Hematopoietic multipotent progenitor cell treated with erythropoietin and hydrocortisone succinate and interleukin-3 and kit ligand, for 8 days (in vitro differentiated cells): ENCODE measurements around the gene CPNE5.

Source experiments
- DNase-seq: peaks from one replicate; pipeline ENCODE4 v3.0.0-alpha.2; 2015

The CPNE5 gene

DNA sequence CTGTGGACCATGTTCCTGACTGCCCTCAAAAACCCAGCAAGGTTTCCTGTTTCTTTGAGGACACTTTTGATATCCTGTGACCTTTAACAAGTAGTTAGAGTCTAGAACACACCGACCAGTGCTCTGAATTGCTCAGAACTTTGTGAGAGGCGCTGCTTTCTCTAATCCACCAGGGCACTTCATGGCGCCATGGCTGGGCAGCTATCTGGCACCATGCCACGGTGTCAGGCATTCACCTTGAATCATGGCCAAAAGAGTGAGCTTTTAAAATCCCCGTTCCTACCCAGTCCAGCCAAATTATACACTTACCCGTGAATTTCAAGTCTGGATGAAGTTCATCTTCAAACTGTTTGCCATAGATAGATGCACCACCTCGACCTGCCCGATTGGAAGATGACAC, 17.0 kb upstream of the CPNE5 start:
- no peak for DNase-seq

DNA sequence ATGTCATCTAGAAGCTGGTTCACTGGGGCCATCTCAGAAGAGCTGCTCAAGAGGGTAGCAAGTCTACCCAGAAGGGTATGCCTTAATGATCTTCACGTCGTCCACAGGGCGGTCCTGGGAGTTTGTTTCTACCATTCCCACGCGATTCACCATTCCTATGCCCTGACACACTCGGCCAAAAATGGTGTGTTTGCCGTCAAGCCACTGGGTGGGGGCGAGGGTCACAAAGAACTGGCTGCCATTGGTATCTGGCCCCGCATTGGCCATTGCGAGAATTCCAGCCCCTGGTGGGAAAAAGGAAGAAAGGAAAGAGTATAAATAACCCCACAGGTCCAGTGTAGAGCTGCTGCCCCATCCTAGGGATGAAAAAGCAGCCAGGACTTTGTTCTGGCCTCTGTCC, 16.5 kb upstream of the CPNE5 start:
- no peak for DNase-seq

DNA sequence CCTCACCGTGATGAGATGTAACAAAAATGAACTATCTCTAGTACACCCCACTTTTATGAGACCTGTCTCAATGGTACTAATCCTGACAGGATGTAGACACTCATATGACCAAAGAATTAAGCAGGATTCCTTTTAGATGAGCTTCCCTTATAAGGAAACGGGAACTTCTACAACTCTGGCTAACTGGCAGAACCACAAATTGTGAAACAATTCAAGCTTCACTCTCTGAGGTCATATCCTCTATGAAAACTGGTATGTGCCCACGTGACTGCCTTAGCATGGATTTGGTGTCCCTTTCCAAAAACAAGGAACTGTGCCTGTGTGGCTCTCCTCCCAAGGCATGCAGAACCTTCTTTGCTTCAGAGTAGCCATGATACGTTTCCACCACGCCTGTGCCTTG, 14.1 kb upstream of the CPNE5 start:
- DNase-seq: no peak

DNA sequence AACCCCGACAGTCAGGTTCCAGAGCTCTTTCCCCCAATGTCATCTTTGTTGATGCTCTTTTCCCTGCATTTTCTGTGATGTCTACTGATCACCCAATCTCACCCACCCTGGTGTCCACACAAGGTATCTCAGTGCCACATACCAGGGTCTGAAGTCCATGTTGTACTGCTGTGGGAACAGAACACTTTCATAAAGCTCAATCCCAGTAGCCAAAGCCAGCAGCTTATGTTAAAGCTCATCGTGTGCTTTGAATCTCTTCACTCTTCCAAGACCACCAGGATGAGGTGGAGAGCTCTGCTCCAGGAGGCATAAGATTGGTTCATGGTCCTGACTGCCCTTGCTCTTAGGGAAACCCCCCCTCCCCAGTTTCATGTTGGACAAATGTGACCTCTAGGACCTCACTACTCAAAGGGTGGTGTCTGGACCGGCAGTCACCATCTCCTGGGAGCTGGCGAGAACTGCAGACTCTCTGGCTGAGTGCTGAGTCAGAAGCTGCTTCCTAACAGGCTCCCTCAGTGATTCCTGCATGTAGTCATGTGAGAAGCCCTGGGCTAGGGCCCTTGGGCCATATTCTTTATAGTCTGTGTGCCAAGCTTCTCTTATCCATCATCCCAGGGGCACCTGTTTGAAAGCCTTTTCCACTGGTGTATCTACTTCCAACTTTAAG, 13.4 kb upstream of the CPNE5 start:
- no peak for DNase-seq

DNA sequence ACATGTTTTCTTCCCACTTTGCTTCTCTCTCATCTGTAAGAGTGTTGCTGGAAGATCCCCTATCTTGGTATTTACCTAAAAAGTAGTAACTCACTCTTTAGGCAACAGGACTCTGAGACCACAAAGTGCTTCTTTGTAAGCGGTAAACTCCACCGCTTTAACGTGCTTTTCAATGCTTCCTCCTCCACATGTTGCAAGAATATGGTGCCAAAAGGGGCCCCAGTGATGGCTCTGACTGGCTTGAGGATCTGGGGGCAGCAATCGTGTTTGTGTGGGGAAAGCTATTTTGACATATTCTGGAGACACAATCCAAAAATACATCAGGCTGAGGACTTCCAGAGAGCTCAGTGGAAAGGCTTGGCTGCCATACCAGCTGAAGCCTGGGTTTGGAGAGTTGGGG, 12.4 kb upstream of the CPNE5 start:
- no peak for DNase-seq

DNA sequence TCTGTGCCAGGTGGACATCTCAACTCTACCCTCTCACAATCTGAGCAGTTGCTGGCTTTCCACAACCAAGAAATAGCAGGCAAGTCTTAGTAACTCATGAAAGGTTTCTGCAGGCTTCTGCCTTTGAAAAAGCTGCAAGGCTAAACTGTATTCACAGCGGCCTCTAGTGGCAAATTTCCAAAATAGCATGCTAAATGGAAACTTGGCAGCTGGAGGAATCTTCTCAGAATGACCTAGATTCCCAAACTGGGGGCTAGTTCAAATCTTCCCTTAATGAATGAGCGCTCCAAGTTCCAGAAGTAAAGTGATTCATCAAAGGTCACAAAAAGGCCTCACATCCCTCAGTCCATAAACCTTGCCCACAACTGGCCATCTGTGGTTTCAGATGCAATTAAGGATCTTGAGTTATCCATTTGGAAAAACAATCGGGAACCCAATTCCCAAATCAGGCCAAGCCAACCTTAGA, 11.9 kb upstream of the CPNE5 start:
- peak; percentile 82 for DNase-seq

DNA sequence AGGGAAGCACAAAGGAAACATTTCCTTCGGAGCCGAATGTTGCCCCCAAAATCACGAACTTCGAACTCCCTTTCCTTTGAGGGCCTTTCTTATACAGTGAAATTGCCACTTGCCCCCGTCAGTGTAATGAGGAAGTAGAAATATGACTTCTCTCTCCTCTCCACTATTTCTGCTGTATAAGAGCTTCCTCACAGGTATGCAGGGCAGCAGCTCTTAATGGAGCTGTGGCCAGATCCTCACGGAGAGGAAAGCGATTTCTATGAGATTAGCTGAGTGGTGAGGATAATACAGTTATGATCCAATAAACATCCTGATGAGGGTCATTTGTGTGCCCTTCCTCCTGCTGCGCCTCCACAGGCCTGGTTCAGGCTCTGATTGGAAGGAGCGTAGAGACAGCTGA, 10.8 kb upstream of the CPNE5 start:
- DNase-seq: no peak

DNA sequence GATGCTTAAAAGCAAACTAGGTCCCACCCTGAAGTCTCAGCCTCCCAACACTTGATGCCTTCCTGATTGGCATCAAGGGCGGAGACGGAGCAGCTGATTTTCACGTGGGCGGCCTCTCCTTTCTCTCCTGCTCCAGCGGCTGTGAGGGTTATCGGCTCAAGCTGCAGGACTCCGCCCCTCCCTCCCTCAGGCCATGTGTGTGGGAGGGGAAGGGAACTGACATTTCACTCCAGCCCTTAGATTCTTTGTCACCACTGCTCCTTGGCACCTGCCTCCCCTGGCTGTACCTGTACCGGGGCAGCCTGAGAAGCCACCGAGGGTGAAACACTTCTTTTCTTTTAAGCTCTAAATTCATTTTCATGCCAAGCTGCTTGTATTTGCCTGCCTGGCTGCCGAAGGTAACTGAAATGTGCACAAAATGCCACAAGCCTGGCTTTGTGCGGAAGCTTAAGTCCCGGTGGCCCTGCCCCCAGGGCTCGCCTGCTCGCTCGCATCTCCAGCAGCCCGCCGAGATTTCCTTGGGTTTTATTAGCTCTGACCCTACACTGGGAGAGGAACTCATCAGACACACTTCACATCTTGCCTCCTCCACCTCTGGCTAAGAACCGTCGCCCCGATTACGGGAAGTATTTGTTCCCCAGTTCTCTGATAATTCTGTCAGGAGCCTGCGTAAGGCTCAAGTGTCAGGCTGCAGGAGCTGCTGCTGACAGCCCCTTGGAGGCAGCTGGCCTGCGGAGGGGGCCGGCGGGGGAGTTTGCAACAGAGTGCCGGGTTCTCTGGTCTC, 9.6 kb upstream of the CPNE5 start:
- peak; percentile 95 for DNase-seq

DNA sequence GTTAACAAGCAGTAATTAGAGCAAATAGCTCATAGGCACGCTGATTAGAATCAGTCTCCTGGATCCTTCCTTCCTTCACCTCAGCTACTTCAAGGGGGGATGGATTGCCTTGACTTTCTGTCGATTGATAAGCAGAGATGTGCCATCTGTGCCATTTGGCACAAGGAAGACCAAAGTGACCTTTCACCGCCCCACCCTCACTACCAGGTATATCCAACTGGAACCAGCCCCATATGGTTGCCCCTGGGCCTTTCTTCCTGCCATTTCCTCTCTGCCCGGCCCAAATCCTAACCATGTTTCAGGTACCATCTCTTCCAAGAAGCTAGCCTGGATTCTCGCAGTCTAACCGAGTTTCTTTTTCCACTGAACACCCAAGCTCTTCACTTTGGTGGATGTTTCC, 8.7 kb upstream of the CPNE5 start:
- no peak for DNase-seq

DNA sequence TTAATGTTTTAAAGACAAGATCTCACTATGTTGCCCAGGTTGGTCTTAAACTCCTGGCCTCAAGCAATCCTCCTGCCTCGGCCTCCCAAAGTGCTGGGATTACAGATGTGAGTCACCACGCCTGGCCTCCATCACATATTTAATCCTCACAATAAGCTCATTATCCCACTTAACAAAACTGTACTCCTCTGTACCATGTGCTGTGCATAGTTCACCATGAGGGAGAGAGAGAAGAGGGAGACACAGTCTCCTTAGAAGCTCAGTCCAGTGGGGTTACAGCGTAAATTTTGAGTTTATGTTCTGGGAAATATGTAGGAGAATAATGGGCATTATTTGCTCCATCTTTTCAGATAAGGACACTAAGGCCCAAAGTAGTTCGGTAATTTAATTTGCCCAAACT, 7.9 kb upstream of the CPNE5 start:
- DNase-seq: no peak

DNA sequence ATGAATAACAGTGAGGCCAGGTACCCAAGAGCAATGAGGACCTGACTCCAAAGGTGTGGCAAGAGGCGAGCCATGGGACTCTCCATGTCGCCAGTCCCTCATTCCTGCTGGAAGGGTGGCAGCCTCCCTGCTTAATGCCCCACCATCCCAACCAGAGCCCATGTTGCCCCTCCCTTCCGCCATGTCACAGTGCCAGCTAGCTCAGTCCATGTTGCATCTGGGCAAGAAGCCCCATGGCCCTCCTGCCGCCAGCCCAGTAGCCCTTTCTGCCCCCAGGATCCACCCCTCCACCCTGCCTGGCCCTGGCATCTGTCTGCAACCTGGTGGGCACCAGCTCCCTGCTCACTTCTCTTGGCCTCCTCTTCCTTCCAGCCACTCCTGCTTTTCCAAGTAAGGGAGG, 6.0 kb upstream of the CPNE5 start:
- no peak for DNase-seq

DNA sequence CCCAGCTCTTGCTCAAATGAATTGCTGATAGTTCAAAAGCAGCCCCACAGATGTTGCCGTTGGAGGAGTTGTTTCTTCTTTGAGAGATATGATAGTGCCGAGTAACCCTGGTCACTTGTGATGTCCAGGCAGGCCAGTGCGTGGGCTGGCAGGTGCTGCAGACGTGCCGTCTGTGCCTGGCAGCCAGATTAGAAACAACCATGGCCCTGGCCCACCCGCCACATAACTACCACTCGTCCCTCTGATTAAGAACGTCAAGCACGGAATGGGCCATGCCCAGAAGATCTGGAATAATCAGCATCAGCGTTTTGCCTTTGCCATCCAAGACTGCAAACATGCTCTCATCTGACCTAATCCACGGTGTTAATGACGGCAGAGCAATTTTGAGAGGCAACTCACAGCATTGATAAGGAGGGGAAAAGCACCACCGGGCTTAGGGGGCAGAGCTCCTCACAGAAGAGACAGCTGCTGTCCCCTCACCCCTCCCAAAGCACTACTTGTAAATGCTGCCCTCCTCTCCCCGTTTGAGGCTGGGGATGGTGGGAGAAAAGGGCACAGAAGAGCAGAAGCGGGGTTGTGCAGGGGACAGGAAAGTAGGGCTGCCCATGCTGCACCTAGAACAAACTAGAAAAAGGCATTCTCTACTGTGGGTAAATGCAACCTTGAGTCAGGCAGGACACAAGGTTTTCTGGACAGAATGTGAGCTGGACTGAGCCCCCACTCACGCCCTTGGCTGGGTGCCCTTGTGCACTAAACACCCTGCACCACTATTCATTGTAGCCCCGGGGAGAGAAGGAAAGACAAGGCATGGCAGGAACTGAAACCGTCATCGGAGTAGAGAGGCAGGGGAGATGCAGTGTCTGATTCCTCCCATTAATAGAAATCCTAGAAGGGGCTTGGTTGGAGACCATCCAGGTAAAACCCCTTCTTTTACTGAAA, 5.3 kb upstream of the CPNE5 start:
- DNase-seq: no peak

DNA sequence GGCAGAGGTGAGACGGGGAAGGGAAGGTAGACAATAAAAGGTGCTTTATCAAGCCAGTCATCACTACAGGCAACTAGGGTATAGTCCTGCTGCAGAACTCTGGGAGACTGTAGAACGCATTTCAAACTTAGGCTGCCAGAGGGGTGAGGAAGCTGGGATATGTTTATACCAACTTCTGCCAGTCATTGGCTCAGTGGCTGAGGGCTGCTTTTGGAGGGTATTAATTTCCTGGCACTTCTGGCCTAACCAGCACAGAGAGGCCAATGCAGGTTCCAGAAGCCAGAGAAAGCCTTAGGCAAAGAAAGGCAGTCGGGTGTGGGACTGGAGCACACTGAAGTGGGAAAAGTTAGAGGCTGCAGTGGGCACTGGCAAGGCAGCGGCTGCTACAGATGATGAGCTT, 3.9 kb upstream of the CPNE5 start:
- DNase-seq: no peak

DNA sequence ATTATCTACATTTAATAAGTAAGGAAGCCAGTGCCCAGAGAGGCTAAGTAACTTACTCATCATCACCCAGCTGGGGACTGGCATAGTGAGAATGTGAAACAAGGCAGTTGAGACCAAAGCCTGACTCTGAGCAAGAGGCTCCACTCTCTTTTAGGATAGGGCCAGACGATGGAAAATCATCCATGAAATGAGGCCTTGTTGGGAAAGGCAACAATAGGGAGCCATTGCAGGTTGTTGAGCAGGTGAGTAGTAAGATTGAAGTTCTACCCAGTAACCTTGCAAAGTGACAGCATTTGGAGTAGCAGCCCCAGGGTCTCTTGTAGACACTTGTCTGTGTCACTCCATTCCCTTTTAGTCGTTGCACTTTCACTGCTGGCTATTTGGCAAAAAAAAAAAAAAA, 2.5 kb upstream of the CPNE5 start:
- no peak for DNase-seq

DNA sequence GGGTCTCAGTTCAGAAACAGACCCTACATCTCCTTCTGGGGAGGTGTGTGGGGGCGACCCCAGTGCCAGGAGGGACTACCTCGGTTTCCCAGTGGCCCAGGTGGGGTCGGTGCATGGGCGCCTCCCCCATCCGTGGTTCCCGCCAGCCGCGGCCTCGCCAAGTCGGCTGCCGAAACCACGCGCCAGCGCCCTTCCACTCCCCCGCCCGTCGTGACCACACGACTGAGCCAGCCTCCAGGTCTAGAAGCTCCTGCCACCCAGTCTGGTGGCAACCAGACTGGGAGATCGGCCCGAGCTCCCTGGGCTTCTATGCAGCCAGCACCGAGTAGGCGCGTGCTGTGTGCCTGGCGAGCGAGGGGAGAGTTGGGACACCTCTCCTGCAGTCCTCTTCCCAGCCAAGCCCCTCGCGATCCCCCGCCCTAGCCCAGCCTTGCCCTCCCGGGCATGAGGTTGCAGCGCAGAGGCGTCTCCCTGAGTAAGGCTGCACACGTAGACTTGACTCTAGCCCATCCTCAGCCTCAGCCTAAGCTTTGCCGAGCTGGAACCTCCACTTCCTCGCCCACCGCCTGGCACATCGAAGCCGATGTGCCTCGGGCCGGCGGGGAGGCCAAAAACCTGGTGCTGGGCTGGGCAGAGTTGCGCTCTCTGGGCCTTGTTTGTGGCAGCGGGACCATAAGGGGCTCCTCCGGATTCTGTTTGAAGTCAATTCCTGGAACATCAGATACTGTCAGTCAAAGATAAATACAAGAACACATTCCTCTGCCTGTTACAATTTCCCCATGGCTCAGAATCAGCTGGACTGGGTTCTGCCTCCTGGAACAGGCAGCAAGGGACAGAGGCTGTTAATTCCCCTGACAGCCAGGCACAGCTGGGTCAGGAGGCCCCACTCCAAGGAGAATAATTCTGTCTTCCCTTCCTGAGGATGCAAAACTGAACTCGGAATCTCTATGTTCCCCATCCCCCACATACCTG, 1.5 kb upstream of the CPNE5 start:
- DNase-seq: peak; percentile 42

DNA sequence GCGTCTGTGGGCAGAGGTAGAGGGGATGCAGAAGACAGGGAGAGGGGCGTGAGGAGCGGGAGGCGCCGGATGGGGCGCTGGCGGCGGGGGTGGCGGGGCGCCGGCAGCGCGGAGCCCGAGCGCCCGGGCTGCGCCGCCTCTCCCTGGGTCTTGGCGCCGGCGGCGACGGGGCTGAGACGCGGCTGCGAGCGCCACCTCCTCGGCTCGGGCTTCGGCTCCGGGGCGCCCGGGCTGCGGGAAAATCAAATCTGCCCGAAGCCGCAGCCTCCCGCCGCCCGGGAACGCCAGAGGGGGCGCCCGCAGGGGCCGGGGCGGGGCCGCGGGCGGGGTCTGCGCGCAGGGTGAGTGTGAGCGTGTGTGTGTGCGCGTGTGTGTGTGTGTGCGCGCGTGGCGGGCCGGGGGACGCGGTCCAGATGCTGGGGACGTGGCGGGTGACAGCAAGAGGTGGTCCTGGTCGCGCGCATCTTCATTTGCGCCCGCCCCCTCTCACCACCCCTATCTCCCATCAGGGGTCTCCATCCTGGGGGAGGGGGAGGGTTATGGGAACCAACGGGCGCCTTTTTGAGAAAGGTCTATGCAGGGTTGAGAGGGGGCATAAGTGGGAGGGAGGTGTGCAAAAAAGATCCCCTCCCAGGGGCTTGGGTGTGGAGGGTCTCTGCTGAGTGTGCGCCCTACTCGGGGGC, 646 bp upstream of the CPNE5 start:
- no peak for DNase-seq

DNA sequence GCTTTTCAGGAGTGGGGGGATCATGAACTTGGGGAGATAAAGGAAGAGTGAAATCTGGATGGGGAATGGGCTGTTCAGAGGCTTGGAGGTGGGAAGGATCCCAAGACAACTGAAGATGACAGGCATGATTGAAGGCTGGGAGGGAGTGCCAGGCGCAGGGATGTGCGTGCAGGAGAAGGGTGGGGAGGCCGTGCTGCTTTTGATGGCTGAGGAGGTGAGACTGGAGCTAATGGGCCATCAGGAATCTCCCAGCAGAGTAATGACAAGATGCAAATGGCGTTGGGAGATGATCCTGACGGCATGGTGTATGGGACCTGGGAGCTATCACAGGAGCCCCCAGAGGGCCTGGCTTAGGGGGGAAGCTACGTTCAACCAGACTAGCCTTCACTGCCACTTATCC, 1.6 kb downstream of the CPNE5 start:
- DNase-seq: no peak

DNA sequence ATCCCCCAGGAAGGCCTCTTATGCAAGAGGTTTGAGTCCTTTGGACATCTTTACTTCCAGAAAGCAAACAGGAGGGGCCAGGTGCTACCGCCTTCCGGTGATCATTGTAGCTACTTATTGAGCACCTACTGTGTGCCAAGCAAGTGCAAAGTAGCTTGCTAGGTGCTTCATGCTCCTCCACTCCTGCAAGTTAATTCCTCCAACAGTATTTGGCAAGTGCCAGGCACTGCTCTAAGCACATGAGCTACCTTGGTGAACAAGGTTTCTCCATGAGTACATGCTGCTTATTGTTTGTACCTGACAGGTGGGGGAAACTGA, 2.3 kb downstream of the CPNE5 start:
- DNase-seq: no peak

DNA sequence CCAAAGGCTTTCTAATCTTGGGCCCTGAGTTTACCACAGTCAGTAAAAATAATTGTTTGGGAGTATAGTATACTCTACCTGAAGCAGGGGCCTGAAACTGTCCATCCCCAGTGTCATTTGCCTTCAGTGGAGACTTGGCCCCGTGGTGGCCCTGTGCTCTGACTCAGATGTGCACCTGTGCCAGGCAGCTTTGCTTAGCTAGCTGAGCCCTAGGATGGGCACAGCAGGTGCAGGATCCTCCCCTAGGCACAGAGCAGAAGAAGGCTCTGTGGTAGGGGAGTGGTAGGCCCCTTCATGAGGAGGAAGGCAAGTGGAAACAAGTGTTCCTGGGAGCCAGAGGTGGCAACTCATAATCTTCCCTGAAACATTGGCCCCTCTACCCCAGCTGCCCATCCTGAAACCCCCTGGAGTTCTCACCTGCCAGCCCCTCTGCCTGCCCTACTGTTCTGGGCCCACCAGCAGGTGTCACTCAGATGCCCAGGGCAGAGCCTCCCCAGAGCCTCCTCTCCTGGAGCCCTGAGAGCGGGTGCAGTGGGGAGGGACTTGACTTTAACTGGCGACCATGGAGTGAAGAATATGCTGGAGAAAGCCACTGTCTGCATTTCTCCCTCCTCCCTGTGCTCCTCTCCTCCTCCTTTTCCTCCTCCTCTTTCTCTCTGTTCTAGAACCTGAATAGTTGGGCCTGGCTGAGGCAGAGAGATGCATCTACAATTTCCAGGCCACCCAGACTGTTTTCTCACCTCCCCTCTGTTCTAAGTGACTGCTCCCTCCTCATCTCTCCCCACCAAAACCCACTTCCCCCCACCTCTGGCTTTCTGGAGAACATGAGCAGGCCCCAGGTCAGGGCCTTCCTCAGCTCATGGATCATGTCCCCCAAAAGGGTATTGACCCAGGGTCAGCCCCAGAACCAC, 2.9 kb downstream of the CPNE5 start:
- no peak for DNase-seq

DNA sequence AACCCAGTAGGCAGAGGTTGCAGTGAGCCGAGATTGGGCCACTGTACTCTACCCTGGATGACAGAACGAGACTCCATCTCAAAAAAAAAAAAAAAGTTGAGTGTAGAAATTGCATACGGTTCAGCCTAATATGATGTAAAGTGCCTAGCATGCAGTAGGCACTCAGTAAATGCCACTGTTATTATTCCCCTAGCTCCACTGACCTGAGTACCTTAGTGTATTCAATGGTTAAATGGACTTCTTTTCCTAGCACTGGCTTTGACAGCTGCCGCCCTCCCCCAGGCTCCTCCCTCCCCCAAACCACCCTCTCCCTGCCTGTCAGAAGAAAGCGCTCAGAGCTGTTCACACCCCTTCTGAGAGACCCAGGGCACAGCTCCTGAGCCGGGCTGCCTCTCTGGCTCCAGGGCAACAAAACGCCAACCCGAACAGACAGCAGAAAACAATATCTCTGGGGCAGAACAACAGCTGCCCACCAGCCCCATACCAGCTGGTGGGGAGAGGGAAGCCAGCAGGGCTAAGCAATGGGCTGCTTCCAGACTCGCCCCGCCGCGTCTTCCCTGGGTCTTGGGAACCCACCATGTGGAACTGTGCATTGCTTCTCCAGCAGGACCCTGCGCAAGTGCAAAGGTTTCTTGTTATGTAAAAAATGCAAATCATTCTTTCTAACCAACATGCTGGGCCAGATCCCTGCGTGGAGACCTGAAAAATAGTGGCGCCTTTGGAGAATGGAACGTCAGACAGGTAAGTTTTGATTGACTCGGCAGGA, 4.5 kb downstream of the CPNE5 start:
- no peak for DNase-seq
